SK-N-SH (cell line): ENCODE measurements around the gene PYCR2.

ENCODE experiments used
- CHD2 ChIP-seq: fragments of 150-350 bp; IDR thresholded peaks from 2 replicates; pipeline ENCODE4 v1.6.1; 2018; ENCODE audit warnings: low read length; ENCODE audit not compliant: partially characterized antibody
- POLR2AphosphoS5 ChIP-seq: IDR thresholded peaks from 2 replicates; pipeline ENCODE4 v1.6.1; 2012; ENCODE audit warnings: low read depth, low read length
- YY1 ChIP-seq: IDR thresholded peaks from 2 replicates; pipeline ENCODE4 v1.4.0; 2012; ENCODE audit warnings: low read depth, mild to moderate bottlenecking
- TF ChIP-seq, protein P1 (sequence below): fragments of 200-600 bp; sonication (generic); IDR thresholded peaks from 2 replicates; pipeline ENCODE4 v1.6.1; 2017; ENCODE audit warnings: antibody characterized with exemption, mild to moderate bottlenecking, moderate library complexity

DNA sequence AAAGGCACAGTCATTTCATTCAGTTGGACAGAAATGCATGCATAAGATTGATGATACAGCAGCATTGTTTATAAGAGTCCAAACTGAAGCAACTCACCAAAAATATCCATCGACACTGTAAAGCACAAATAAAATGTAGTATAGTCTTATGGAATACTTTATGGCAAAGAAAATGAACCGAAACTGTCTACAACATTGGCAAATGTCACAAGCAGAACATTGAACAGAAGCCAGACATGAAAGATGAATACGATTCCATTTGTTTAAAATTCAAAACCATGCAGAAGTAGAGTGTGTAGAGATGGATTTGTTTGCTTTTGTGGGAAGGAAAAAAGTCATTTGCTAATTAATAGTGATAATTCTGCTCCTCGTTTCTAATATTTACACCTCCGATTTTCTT is 27.6 kb downstream of the PYCR2 start:
- TF ChIP-seq POLR2AphosphoS5 (no peak), CHD2 (no peak), YY1 (no peak)
- TF ChIP-seq, protein P1, sequence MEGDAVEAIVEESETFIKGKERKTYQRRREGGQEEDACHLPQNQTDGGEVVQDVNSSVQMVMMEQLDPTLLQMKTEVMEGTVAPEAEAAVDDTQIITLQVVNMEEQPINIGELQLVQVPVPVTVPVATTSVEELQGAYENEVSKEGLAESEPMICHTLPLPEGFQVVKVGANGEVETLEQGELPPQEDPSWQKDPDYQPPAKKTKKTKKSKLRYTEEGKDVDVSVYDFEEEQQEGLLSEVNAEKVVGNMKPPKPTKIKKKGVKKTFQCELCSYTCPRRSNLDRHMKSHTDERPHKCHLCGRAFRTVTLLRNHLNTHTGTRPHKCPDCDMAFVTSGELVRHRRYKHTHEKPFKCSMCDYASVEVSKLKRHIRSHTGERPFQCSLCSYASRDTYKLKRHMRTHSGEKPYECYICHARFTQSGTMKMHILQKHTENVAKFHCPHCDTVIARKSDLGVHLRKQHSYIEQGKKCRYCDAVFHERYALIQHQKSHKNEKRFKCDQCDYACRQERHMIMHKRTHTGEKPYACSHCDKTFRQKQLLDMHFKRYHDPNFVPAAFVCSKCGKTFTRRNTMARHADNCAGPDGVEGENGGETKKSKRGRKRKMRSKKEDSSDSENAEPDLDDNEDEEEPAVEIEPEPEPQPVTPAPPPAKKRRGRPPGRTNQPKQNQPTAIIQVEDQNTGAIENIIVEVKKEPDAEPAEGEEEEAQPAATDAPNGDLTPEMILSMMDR, result no peak
